ENCODE data around the gene MARS1.

GRCh38 chr12:57513266-57513665 is 25.4 kb downstream of the MARS1 start:
- TF ChIP-seq POLR2A (IDR thresholded peaks at IDR 0.05) (no peak), CTCF (IDR thresholded peaks at IDR 0.05) (no peak)
